Measurements from ENCODE around the gene ZG16.

GRCh38 chr16:29810699-29811169, 32.7 kb downstream of the ZG16 start:
- TF ChIP-seq CTCF (IDR thresholded peaks at IDR 0.05; ENCODE audit: low read depth, low read length) (no peak), EZH2phosphoT487 (IDR thresholded peaks at IDR 0.05; ENCODE audit: low read depth) (no peak)
